KMS-11 (cell line): ENCODE data around the gene L1CAM.

Experiments used
- H2AFZ ChIP-seq: fragments of 200-600 bp; sonication (generic); 2 replicates; pipeline ENCODE4 v1.6.1; 2016; ENCODE audit warnings: antibody characterized with exemption, mixed run types, low read depth
- H3K27ac ChIP-seq: fragments of 200-600 bp; sonication (generic); 2 replicates; pipeline ENCODE4 v1.6.1; 2016; ENCODE audit warnings: mild to moderate bottlenecking, mixed run types
- H3K27me3 ChIP-seq: fragments of 200-600 bp; sonication (generic); 2 replicates; pipeline ENCODE4 v1.6.1; 2017; ENCODE audit warnings: mild to moderate bottlenecking, low read depth, mixed run types, moderate library complexity; ENCODE audit not compliant: insufficient read depth
- H3K36me3 ChIP-seq: fragments of 200-600 bp; sonication (generic); 2 replicates; pipeline ENCODE4 v1.6.1; 2017; ENCODE audit warnings: mild to moderate bottlenecking, mixed run types; ENCODE audit not compliant: insufficient read depth
- H3K4me1 ChIP-seq: fragments of 200-600 bp; sonication (generic); 2 replicates; pipeline ENCODE4 v1.6.1; 2016; ENCODE audit warnings: mild to moderate bottlenecking, low read depth, mixed run types; ENCODE audit not compliant: poor library complexity, severe bottlenecking
- H3K4me2 ChIP-seq: fragments of 200-600 bp; sonication (generic); 2 replicates; pipeline ENCODE4 v1.7.0; 2016; ENCODE audit warnings: mild to moderate bottlenecking, mixed run types
- H3K4me3 ChIP-seq: fragments of 200-600 bp; sonication (generic); IDR thresholded peaks from 2 replicates; pipeline ENCODE4 v1.6.1; 2017; ENCODE audit warnings: low read depth, low read length, mixed read lengths; ENCODE audit not compliant: insufficient read depth
- H3K79me2 ChIP-seq: fragments of 200-600 bp; sonication (generic); 2 replicates; pipeline ENCODE4 v1.6.1; 2016; ENCODE audit warnings: low read depth, mixed run types; ENCODE audit not compliant: insufficient read depth
- H3K9ac ChIP-seq: fragments of 200-600 bp; sonication (generic); 2 replicates; pipeline ENCODE4 v1.6.1; 2016; ENCODE audit warnings: mild to moderate bottlenecking, mixed run types
- H4K20me1 ChIP-seq: fragments of 200-600 bp; sonication (generic); 2 replicates; pipeline ENCODE4 v1.6.1; 2016; ENCODE audit warnings: mild to moderate bottlenecking, mixed run types; ENCODE audit not compliant: insufficient read depth
- CTCF ChIP-seq: fragments of 200-600 bp; sonication (generic); conservative IDR thresholded peaks from 2 replicates; pipeline ENCODE4 v1.6.1; 2017; ENCODE audit warnings: low read depth, mild to moderate bottlenecking, antibody characterized with exemption, low read length, moderate library complexity, mixed read lengths

Gene L1CAM

GRCh38 chrX:153869473-153870287 is 16.3 kb downstream of the L1CAM start:
- H4K20me1 ChIP-seq, result no peaks in the 10 kb centered on the region
- no peak overlapping the region for H2AFZ ChIP-seq
- no peak overlapping the region for H3K4me3 ChIP-seq
- no peak overlapping the region for H3K4me2 ChIP-seq
- TF ChIP-seq CTCF, result no peak
- no peak overlapping the region for H3K27ac ChIP-seq
- H3K4me1 ChIP-seq, result no peaks in the 10 kb centered on the region
- H3K27me3 ChIP-seq, result peaks cover 64% of the 10 kb centered on the region; the same call in 1 of the 2 replicates
- no peaks in the 10 kb centered on the region for H3K36me3 ChIP-seq
- H3K79me2 ChIP-seq, result no peaks in the 10 kb centered on the region
- no peak overlapping the region for H3K9ac ChIP-seq

GRCh38 chrX:153868576-153869472 is 17.1 kb downstream of the L1CAM start:
- H3K4me3 ChIP-seq, result no peak overlapping the region
- H3K27me3 ChIP-seq, result peaks cover 66% of the 10 kb centered on the region; the same call in 1 of the 2 replicates
- no peak overlapping the region for H3K9ac ChIP-seq
- no peaks in the 10 kb centered on the region for H3K36me3 ChIP-seq
- H3K4me2 ChIP-seq, result no peak overlapping the region
- TF ChIP-seq CTCF, result no peak
- H3K27ac ChIP-seq, result no peak overlapping the region
- H2AFZ ChIP-seq, result no peak overlapping the region
- H3K79me2 ChIP-seq, result no peaks in the 10 kb centered on the region
- no peaks in the 10 kb centered on the region for H3K4me1 ChIP-seq
- no peaks in the 10 kb centered on the region for H4K20me1 ChIP-seq

GRCh38 chrX:153867671-153868070 is 18.3 kb downstream of the L1CAM start:
- H2AFZ ChIP-seq, result no peak overlapping the region
- no peak overlapping the region for H3K27ac ChIP-seq
- peaks cover 75% of the 10 kb centered on the region; the same call in 1 of the 2 replicates for H3K27me3 ChIP-seq
- no peak overlapping the region for H3K9ac ChIP-seq
- no peak overlapping the region for H3K4me2 ChIP-seq
- H3K36me3 ChIP-seq, result no peaks in the 10 kb centered on the region
- TF ChIP-seq CTCF, result no peak
- H4K20me1 ChIP-seq, result no peaks in the 10 kb centered on the region
- no peaks in the 10 kb centered on the region for H3K4me1 ChIP-seq
- H3K4me3 ChIP-seq, result no peak overlapping the region
- H3K79me2 ChIP-seq, result no peaks in the 10 kb centered on the region

GRCh38 chrX:153867139-153867538 is 18.8 kb downstream of the L1CAM start:
- Histone ChIP-seq H3K36me3 (no peaks in the 10 kb centered on the region), H3K79me2 (no peaks in the 10 kb centered on the region), H3K4me3 (no peak overlapping the region), H3K4me1 (no peaks in the 10 kb centered on the region), H4K20me1 (no peaks in the 10 kb centered on the region), H2AFZ (no peak overlapping the region), H3K4me2 (no peak overlapping the region), H3K27me3 (peaks cover 78% of the 10 kb centered on the region; the same call in 1 of the 2 replicates), H3K27ac (no peak overlapping the region), H3K9ac (no peak overlapping the region)
- TF ChIP-seq CTCF, result no peak
